GM21367 (cell line): ENCODE measurements around the gene RAC2.
"Not testable (repeated sequence)": the region's sequence is repeated elsewhere in the genome, so short reads cannot be mapped to it uniquely, and the experiment has no call there.

Experiments used
- ATAC-seq: cut with Tn5 transposase; IDR thresholded peaks from one replicate; pipeline ENCODE4 v1.9.1; 2021; ENCODE audit not compliant: unreplicated experiment

RAC2 gene

DNA sequence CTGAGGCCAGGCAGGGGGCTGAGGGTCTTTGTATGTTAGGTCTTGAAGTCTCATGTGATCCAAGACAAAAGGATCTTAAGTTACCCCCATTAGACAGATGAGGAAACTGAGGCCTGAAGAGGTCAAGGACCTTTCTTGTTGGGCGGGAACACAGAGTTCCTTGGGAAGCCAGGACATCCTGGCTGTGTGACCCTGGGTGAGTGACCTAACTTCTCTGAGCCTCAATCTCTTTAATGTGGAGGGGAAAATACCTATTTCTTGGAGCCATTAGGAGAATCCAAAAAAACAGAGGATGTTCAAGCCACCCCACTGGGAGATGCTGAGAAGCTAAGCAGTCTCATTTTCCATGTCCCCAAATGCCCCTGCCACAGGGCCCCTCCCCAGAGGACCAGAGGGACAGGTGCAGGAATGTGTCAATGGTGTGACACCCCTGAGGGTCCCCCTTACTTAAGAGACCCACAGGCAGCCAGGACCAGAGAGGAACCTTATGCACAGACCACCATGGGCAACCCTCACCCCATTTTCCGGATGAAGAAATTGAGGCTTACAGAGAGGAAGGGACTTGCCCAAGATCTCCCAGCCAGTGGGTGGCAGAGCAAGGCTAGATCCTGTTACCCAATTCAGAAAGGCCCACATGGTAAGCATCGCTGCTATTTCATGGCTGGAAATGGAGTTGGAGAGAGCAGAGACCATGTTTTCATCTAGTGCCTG, 8.0 kb downstream of the RAC2 start:
- ATAC-seq, result no peak

DNA sequence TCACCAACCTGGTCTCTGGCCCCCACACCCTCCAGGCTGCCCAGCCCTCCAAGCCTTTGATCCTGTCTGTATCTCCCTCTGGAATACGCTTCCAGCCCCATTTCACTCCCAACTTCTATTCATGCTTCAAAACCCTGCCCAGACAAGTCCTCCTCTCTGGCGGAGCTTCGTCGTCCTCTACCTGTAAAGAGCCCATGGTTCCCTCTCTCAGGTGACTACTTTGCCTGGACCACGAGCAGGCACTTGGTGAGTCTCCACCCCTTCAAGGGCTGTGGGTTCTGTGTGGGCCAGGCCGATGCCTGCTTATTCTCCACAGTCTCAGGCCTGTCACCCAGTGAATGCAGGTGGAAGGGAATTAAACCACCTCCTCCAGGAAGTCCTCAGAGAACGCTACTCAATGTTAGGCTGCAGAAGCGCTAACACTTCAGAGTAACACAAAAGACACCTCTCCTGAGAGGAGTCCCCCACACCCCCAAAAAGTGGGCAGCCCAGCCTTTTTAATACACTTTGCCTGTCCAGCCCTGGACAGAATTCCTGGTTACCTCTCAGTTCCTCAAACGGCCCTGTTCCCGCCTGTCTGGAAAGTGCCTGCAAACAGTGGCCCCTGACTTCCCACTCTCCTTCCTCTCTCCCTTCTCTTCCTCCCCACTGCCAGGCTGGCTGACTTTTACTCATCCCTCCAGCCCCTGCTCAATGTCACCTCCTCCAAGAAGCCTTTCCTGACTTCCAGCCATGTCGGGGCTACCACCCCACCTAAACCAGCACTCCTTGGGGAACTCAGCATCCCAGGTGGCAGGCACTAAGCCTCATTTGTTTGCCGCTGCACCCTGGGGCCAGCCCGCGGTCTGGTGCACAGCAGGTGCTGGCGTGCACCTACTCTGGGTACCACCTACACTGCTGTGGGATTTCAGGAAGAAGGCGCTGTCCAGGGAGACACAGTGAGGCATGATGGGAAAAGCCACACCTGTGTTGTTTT, 9.0 kb downstream of the RAC2 start:
- no peak for ATAC-seq

DNA sequence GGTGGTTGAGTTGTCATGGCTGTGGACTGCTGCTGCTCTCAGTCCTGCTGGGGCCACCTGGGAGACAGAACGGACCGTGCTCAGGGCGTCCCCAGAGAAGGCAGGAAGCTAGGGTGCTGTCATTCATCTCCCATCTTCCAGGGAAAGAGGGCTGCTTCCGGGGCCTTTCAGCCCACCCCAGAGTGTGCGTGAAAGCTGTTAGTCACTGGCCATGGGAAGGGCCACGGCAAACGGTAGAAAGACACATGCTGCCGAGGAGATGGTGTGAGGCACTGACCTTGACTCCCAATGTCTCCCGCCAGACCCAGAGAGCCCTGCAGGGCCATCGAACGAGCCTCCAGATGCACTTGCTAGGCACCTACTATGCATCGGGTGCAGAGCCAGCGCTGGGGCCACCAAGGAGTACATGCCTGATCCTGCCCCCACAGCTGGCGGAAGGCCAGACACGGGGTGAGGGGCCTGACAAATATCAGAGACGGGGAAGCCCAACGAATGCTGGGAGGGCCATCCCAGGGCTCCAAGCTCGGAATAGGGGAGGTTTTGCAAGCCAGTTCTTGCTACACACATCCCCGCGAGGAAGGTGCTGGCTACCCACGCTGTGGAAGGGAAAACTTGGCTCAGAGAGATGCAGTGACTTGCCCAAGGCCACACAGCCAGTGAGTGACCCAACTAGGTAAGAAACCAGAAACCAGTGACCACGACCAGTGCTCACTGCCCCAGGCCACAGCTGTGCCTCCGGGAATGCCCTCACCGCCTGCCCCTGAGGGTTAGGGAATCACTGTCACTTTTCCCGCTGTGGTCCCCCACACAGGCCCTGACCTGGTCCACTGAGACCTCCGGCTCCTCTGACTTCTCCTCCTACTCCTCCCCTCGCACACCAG, 10.1 kb downstream of the RAC2 start:
- ATAC-seq, result no peak

DNA sequence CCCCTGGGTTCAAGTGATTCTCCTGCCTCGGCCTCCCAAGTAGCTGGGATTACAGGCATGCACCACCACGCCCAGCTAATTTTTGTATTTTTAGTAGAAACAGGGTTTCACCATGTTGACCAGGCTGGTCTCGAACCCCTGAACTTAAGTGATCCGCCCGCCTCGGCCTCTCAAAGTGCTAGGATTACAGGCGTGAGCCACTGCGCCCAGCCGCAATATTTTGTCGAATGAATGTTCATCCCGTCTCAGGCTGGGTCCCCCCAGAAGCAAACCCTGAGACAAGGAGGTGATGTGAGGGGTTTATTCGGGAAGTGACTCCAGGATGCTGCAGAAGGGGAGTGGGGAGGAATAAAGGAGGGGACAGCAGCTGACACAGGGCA, 10.7 kb downstream of the RAC2 start:
- not testable (repeated sequence) for ATAC-seq

DNA sequence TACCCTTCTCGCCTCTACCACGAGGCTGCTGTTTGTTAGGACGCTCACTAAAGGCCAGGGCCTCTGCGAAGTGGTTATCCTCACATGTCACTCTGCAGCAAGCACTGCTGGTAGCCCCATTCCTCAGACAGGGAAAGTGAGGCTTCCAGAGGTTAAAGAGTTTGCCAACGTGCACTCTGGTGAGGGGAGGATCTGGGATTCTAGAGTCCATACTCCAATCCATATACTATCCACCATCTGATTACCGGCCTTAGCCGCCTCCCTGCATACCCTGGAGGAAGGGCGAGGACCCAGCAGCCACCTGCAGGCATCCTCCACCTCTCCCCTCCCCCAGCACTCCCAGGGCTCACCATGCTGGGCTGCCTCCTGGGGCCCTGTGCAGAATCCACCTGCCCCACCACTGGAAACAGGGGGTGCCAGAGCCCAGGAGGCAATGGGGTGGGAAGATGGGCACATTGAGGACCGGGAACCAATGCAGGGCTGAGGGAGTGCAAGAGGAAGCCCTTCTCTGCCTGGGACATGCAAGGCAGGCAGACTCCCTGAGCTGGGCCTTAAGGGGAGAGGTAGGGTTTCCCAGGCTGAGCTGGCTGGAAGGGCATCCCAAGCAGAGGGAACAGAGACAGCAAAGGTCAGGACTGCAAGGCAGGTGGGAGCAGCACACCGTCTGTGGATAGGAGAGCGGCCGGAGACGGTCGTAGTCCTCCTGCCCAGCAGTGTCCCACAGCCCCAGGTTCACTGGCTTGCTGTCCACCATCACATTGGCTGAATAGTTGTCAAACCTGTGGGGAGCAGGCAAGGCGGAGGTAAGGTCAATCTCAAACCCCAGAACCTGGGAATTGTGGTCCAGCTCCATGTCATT, 11.7 kb downstream of the RAC2 start:
- ATAC-seq, result no peak

DNA sequence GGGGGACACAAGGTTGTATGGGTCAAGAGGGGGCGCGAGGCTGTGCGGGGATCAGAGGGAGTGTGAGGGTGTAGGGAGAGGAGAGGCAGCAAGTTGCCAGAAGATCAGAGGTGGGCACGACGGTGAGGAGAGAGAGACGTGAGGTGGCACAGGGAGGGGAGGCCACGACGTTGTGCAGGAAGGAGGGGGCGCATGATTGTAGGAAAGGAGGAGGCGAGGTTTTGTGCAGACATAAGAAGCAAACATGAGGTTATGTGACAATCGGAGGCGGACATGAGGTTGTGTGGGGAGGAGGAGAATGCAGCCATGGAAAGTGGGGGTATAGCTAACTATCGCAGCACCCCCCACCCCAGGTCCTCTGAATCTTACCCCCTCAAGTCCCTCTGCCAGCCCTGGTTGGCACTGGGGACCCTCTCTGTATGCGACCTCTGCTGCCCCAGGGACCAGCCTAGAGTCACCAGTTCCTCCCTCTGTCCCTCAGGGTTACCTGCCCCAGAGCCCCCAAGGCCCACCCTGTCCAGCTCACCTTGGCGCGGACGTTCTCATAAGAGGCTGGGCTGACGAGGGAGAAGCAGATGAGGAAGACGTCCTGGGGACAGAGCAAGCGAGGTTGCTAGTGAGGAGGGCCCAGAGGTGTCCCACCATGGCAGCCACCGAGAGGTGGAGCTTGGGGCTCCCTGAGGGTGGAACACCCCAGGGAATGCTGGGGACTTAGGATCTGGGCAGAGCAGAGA, 12.5 kb downstream of the RAC2 start:
- no peak for ATAC-seq

DNA sequence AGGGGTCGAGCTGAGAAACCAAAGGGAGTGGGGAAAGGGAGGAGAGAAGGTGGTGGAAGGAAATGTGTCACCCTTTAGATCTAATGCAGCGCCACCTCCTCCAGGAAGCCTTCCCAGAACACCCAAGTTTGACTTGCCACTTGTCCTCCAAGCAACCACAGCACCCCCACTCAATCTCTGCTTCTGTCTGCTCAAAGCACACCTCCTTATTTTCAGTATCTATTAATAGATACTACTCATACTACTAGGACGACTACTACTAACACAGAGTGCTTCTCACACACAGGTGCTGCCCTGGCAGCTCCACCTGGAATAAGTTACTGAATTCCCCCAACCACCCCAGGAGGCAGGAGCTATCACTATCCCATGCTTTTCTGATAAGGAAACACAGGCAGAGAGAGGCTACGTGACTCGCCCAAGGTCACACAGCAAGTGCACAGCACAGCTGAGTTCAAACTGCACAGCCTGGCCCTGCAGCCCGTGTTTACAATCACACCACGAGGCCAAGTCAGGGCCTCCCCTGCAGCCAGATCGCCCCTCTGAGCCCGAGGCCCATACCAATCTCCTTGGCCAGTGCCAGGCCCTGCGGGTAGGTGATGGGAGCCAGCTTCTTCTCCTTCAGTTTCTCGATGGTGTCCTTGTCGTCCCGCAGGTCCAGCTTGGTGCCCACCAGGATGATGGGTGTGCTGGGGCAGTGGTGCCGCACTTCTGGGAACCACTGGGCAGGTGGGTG, 13.2 kb downstream of the RAC2 start:
- ATAC-seq, result no peak

DNA sequence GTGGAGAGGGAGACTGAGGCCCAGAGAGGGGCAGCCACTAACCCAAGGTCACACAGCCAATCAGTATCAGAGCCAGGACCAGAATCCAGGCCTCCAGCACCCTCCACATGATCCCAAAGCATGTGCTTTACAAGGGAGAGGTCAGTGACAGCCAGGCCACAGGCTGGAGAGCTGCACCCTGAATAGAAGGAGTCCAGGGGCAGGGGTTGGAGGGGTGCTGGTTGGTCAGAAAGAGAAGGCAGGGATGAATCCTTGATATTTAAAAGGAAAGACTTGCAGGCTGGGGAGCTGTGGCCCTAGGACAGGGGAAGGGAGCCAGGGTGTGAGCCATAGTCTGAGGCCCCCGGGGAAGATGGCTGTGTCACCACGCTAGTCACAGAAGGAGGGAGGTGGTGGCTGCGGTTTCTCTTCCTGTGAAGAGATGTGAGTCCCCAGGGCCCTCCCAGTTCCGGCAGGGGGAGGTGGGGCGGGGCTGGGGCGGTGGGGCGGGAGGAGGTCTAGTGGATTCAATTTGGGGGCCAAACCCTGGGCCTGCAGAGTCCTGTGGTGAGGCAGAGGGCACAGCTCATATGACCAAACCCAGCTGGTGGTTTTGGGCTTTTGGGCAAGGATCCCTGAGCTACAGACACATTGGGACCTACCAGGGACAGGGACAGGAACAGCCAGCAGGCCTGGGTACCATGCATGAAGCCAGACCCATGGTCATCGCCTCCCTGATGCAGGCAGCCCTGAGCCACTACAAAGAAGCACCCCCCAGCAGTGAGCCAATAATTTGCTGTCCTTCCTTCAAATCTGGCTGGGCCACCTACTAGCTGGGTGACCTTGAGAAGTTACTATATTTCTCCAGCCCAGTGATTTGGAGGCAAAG, 14.0 kb downstream of the RAC2 start:
- no peak for ATAC-seq

DNA sequence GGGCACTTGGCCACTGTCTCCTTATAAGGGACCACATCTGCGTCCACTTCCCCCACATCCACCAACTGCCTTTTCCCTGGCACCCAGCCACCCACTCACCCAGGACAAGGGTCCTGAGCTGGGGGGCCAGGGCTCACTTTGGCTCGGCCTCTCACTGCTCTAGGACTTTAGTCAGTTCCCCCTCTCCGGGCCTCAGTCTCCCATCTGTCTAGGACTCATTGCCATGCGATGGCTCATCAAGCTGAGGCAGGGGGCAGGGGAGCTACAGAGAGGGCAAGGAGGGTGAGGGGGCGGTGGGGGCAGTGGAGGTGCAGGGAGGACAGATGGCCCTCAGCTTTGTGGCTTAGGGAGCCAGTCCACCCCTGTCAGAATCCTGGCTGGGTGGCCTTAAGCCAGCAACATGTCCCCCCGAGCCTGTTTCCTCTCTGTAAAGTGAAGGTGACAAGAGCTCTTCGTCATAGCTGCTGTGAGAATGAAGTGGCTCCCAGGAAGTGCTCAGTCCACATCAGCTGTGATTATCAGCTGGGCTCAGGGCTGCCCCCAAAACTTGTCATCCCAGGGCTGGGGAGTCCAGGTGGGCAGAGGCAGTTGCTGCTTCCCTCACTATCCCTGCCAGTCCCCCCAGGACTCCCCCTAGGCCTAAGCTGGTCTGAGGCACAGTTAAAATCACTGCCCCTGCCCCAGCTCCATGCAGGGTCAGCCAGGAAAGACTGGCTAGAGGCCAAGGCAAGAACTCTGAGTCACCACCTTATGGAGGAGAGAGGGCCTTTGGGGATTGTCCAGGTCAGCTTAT, 14.9 kb downstream of the RAC2 start:
- no peak for ATAC-seq

DNA sequence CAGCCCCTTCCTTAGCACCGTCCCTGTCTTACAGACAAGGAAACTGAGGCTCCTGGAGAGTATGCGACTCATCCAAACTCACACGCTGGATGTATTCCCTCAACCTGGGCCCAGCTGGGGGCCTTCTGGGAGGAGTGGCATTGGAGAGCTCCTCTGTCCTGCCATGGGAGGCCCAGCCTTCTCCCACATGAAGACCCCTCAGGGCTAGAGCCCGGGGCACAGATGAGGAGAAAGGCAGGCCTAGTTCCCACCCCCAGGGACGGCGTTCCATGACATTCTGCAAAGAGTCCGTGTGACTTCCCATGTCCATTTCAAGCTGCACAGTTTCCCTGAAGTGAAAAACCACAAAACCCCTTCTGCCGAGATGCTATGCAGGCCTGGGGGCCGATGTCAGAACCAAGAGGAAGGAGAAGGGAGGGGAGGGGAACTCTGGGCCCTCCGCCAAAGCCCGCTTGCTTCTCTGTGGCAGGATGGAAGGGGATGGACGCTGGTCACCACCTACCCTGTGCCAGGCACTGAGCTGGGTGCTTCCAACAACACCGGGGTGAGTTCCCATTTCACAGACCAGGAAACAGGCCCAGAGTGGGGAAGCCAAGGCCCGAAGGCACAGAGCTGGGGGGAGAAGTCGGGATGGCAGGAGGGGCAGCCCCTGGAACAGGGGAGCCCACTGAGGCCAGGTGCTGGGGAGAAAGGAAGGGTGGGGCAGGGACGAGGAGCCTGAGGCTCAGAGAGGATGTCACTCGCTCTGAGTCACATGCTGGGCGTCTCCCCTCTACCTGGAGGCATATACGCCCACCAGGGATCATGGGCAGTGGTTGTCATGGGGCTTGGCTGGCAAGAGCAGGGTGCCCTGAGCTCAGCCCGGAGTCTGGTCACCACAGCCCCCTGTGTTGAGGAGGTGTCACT, 15.7 kb downstream of the RAC2 start:
- no peak for ATAC-seq

DNA sequence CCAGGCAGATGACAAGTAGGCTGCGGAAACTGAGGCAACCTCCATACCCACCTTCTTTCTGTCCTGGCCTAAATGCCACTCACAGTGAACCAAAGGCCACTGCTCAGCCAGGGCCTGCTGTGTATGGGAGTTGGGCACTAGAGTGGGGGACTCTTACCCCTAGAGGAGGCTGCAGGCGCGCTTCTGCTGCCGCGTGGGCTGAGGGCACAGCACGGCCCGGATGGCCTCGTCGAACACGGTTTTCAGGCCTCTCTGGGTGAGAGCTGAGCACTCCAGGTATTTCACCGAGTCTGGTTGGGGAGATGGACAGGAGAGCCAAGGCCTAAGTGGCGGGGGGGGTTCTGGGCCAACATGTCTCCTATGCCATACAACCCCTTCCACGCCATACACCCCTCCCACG, 17.6 kb downstream of the RAC2 start:
- no peak for ATAC-seq

DNA sequence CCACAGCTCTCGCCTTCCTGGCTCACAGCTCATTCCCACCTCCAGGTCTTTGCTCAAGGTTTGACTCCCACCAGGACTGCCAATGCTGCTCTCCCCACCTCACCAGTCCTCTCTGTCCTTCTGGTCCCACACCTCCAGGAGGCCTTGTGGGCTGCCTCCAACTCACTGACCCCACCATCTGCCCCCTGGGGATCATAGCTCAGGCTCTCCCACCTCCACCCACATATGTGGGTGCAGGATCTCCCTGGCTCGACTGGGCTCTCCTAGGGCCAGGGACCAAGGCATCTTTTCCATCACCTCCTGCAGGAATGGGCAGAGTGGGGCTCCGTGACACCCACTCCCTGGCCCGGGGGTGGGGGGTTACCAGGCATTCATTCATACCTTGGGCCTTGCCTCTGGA, 18.0 kb downstream of the RAC2 start:
- ATAC-seq, result no peak

DNA sequence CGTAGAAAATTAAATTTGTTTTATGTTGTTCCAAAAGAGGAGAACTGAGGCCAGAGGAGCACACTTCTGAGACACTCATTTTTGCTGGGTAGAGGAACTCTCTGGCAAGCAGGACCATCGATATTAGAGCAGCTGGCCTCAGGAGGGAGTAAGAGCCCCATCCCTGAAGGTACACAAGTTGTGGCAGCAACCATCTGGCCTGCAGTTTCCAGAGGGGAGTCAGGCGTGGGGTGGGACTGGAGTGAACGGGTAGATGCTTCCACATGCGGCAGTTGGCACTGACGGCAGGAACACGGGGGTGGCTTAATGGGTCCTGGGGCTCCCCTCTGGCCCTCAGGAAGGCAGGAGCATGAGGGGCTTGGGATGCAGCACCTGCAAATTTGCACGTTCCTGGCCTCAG, 18.6 kb downstream of the RAC2 start:
- ATAC-seq, result no peak

DNA sequence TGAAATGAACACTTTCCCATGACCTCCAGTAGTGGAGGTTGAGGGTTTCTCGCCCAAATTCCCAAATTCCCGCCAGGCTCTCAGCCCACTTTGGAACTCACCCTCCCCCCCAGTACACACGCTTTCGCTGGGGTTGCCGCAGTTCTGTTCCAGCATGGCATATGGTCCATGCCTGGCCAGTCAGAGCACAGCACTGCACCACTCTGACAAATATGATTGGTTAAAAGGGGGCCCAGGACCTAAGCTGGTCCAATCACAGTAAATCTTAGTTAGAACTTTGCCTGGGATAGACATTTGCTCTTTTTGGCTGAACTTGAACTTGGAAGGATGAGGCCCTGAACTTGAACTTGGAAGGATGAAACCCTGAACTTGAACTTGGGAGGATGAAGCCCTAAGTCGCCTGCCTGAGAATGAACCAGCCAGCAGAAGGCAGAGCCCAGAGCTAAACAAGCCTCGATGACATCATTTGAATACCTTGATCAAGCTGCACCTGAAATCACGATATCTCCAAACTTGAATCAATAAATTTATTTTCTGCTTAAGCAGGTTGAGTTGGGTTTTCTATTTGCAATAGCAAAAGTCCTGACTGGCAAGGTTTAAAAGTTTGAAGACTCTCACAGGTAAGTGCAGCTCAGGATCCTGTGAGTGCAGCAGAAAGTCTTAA, 19.2 kb downstream of the RAC2 start:
- no peak for ATAC-seq

DNA sequence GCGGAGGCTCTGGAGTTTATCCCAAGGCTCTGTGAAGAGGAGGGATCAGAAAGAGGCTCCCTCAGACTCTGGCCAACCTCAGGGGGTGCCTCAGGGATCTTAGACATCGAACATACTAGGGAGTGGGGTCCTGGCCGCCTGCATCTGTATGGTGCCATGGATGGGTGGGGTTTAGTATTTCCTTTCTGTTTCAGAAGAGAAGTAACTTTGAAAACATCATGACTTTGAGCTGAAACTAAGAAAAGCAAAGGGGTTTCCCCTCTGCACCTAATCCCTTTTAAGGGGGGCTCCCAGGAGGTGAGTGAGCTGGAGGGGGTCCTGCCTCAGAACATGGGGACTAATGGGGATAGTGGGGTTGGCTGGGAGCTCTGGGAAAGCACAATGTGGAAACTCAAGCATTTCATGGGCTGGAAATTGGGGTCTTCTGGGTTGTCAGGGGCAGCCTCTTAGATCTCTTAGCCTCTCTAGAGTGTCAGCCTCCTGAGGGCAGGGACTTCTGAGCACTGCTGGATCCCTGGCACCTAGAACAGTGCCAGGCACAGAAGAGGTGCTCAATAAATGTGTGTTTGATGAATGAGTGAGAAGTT, 20.0 kb downstream of the RAC2 start:
- ATAC-seq, result no peak
